GM18505 (cell line): Measurements from ENCODE around the gene ZNF77.

Experiments used
- ATAC-seq: cut with Tn5 transposase; IDR thresholded peaks from one replicate; pipeline ENCODE4 v1.9.1; 2021; ENCODE audit not compliant: unreplicated experiment
- POLR2A ChIP-seq: IDR thresholded peaks from 4 replicates; pipeline ENCODE4 v1.6.1; 2011; ENCODE audit warnings: borderline replicate concordance; ENCODE audit not compliant: insufficient read depth, insufficient read length; ENCODE audit errors: extremely low read depth

ZNF77 gene

DNA sequence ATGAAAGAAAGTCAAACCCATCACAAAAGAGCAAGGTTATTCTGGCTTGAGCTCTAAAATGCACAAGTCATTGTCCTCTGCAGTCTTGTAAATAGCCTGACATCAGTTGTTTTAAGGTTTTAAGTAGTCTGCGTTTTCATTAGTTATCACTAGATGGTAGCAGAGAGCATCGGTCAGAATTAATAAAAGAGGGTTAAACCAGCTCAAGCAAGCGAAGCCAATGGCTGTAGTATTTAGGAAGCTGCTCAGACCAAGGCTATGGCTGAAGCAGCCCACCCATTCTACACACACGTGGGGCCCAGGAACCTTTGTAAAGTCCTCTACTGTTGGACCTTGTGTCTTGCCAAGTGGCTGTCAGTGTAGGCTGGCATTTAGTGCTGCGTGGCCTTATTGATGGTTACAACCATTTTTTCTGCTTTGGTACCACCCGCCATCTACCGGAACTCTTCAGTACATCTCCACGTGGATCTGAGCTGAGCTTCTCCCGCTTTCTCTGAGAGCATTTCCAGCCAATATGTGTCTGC is 57.3 kb downstream of the ZNF77 start:
- no peak for ATAC-seq
- TF ChIP-seq POLR2A: no peak

DNA sequence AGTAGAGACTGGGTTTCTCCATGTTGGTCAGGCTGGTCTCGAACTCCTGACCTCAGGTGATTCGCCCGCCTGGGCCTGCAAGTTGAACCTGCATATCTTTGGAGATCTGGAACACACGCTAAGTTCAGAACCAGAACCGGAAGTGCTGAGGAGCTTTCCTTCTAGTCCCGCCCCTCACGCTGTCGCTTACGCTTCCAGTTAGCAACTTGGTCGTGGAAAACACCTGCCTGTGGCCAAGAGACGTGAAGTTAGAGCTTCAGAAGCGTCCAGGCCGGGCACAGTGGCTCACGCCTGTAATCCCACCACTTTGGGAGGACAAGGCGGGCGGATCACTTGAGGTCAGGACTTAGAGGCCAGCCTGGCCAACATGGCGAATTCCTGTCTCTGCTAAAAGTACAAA is 59.0 kb downstream of the ZNF77 start:
- TF ChIP-seq POLR2A: no peak
- ATAC-seq: no peak

GRCh38 chr19:2883686-2884439 is 60.9 kb downstream of the ZNF77 start:
- no peak for TF ChIP-seq POLR2A
- ATAC-seq: no peak
